Hematopoietic multipotent progenitor cell (in vitro differentiated cells): Measurements from ENCODE around the gene CXCL8. TPM values are rescaled to one million over a fixed set of nuclear protein-coding genes. Genes with fewer than 3 reads are reported as not detected.

ENCODE experiments used
- DNase-seq, 3 donors: peaks; one replicate each; pipeline ENCODE4 v3.0.0-alpha.2; 2011 to 2015; ENCODE audit warnings: low read depth in 2 of 3, low spot score in 2 of 3
- total RNA-seq: library from RNA; depleted of rRNA; stranded (reverse); fragments of >200 nt; gene quantifications from one replicate; pipeline ENCODE4 v1.2.3, GENCODE V29; 2012

The CXCL8 gene
- total RNA-seq, 1 donor: 16.4 TPM

- no peak for DNase-seq
Measured at GRCh38 chr4:73788411-73788810, 48.0 kb downstream of the CXCL8 start.

Other genes with a start within 250 kb of the CXCL8 start
- 1.3 TPM for gene RASSF6, start 120.1 kb upstream of the CXCL8 start, total RNA-seq
- gene CXCL6, start 96.1 kb downstream of the CXCL8 start, total RNA-seq: under 0.01 TPM
- gene PF4V1, start 112.7 kb downstream of the CXCL8 start, total RNA-seq: 1.1 TPM
- 0.27 TPM for gene CXCL1, start 128.8 kb downstream of the CXCL8 start, total RNA-seq
- gene PF4, start 241.5 kb downstream of the CXCL8 start, total RNA-seq: 10.5 TPM
- gene PPBP, start 247.6 kb downstream of the CXCL8 start, total RNA-seq: 17.8 TPM